Tibial nerve (tissue), 4 donors: ENCODE data around the gene BRINP3. TPM values are rescaled to one million over a fixed set of nuclear protein-coding genes. Genes with fewer than 3 reads are reported as not detected.
"Not testable (repeated sequence)": the region's sequence is repeated elsewhere in the genome, so short reads cannot be mapped to it uniquely, and the experiment has no call there.

Experiments used
- DNase-seq, 2 donors: peaks; one replicate each; pipeline ENCODE4 v3.0.0-alpha.2; 2019; ENCODE audit warnings: low spot score in 2 of 2
- H3K27ac ChIP-seq, 4 donors: fragments of 200-600 bp; sonication (generic) in 3 of 4; one replicate each; pipeline ENCODE4 v1.5.1; 2017 to 2019; ENCODE audit warnings: mild to moderate bottlenecking in 1 of 4
- H3K27me3 ChIP-seq, 2 donors: fragments of 200-600 bp; sonication (generic) in 1 of 2; one replicate each; pipeline versions ENCODE4 v1.5.1 to v1.6.0; 2017 to 2019
- H3K36me3 ChIP-seq, 3 donors: fragments of 200-600 bp; sonication (generic); one replicate each; pipeline ENCODE4 v1.5.1; 2018 to 2019
- H3K4me1 ChIP-seq, 4 donors: fragments of 200-600 bp; sonication (generic) in 3 of 4; one replicate each; pipeline ENCODE4 v1.5.1; 2017 to 2019
- H3K4me3 ChIP-seq, 4 donors: fragments of 200-600 bp; sonication (generic) in 3 of 4; one replicate each; pipeline ENCODE4 v1.5.1; 2017 to 2019; ENCODE audit warnings: mild to moderate bottlenecking in 1 of 4, moderate library complexity in 1 of 4
- H3K9me3 ChIP-seq, 4 donors: fragments of 200-600 bp; sonication (generic) in 3 of 4; one replicate each; pipeline ENCODE4 v1.5.1; 2017 to 2019
- EP300 ChIP-seq, 2 donors: sonication (generic); formaldehyde crosslinking; IDR thresholded peaks; one replicate each; pipeline ENCODE4 v1.6.1; 2017; ENCODE audit warnings: antibody characterized with exemption in 2 of 2, mild to moderate bottlenecking in 1 of 2
- POLR2A ChIP-seq, 2 donors: fragments of 450-650 bp; IDR thresholded peaks; one replicate each; pipeline ENCODE4 v1.6.1; 2017; ENCODE audit warnings: antibody characterized with exemption in 2 of 2, mild to moderate bottlenecking in 2 of 2, moderate library complexity in 2 of 2
- WGBS, 2 donors: methylation state at CpG; one replicate each; pipeline ENCODE4 v1.1.5; 2018; 5-methylcytosine and 5-hydroxymethylcytosine counted together
- total RNA-seq, 4 donors: library from RNA; depleted of rRNA; stranded (reverse); fragments of >200 nt; gene quantifications; one replicate each; pipeline ENCODE4 v1.1.0, GENCODE V29; 2016
- TF ChIP-seq, protein P1 (sequence below), 5 experiments: fragments of 200-600 bp in 3 of 5; fragments of 450-650 bp in 2 of 5; sonication (generic) in 3 of 5; IDR thresholded peaks; one replicate each; pipeline ENCODE4 v1.5.1; 2016 to 2019; ENCODE audit warnings: antibody characterized with exemption in 5 of 5, mild to moderate bottlenecking in 3 of 5, moderate library complexity in 2 of 5

The BRINP3 gene
- under 1 TPM in 2 of 4 donors, not detected in 2; 0.20 to 0.21 TPM for total RNA-seq

DNA sequence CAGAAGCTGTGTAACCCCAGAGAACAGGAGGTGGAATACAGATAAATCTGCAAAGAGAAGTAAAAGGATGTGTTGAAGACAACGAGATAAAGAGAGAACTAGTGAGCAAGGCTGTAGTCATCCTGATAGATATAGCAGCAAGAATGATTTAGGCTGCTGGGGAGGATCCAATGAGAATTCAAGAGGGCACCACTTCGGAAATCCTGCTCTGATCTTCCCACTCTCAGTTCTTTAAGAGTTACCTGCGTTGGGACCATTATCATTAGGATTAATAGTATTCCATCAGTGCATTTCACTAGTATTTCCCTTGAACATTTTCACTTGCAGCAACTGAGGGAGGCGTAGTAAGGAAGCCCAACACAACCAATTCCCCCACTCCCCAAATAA, at the start of gene BRINP3:
TSS of gene BRINP3 (minus strand) at position 103 of the 387 bp plus-strand sequence.
- no peaks in the 10 kb centered on the region for H3K9me3 ChIP-seq
- 13% methylated on average over 4 of the region's 4 CpGs for WGBS, 2 donors
- TF ChIP-seq, protein P1, sequence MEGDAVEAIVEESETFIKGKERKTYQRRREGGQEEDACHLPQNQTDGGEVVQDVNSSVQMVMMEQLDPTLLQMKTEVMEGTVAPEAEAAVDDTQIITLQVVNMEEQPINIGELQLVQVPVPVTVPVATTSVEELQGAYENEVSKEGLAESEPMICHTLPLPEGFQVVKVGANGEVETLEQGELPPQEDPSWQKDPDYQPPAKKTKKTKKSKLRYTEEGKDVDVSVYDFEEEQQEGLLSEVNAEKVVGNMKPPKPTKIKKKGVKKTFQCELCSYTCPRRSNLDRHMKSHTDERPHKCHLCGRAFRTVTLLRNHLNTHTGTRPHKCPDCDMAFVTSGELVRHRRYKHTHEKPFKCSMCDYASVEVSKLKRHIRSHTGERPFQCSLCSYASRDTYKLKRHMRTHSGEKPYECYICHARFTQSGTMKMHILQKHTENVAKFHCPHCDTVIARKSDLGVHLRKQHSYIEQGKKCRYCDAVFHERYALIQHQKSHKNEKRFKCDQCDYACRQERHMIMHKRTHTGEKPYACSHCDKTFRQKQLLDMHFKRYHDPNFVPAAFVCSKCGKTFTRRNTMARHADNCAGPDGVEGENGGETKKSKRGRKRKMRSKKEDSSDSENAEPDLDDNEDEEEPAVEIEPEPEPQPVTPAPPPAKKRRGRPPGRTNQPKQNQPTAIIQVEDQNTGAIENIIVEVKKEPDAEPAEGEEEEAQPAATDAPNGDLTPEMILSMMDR (IDR thresholded peaks at IDR 0.05): no peak
- TF ChIP-seq POLR2A (IDR thresholded peaks at IDR 0.05): no peak
- TF ChIP-seq EP300 (IDR thresholded peaks at IDR 0.05): no peak
- peaks cover 0 to 37% (median 0%) of the 10 kb centered on the region in 4 donors for H3K4me1 ChIP-seq
- no peak for DNase-seq
- peak within 1 kb of the TSS in 1 of 4 donors; percentile 30 for H3K27ac ChIP-seq
- no peaks in the 10 kb centered on the region for H3K36me3 ChIP-seq
- H3K4me3 ChIP-seq: peak within 1 kb of the TSS; percentile 16 to 49 (median 44)
- H3K27me3 ChIP-seq: peaks cover 0 to 26% of the 10 kb centered on the region in 2 donors

DNA sequence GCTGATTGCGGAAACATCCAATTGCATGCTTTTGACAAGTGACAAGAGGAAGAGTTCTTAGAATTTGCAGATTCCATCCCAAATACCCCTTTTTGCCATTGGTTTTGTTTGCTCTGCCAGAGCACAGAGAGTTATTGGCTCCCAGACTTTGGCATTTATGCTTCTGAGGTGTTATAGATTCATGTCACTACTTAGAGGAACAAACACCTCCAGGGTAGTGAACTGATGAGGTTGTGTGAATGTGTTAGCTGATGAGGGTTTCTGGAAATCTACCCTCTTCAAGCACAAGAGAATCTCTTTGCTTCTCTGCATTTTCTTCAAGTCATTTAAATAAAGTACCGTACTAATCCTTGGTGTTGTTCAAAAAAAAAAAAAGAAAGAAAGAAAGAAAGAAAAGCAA, 33.9 kb upstream of the BRINP3 start:
- H3K4me1 ChIP-seq: no peaks in the 10 kb centered on the region
- no peak for DNase-seq
- no peaks in the 10 kb centered on the region for H3K9me3 ChIP-seq
- TF ChIP-seq POLR2A (IDR thresholded peaks at IDR 0.05) (no peak), EP300 (IDR thresholded peaks at IDR 0.05) (no peak)
- TF ChIP-seq, protein P1 (IDR thresholded peaks at IDR 0.05): no peak
- no peak overlapping the region for H3K27ac ChIP-seq
- no peak overlapping the region for H3K4me3 ChIP-seq
- no peaks in the 10 kb centered on the region for H3K27me3 ChIP-seq
- H3K36me3 ChIP-seq: no peaks in the 10 kb centered on the region
- 75 to 82% methylated on average over 2 of the region's 2 CpGs for WGBS, 2 donors

DNA sequence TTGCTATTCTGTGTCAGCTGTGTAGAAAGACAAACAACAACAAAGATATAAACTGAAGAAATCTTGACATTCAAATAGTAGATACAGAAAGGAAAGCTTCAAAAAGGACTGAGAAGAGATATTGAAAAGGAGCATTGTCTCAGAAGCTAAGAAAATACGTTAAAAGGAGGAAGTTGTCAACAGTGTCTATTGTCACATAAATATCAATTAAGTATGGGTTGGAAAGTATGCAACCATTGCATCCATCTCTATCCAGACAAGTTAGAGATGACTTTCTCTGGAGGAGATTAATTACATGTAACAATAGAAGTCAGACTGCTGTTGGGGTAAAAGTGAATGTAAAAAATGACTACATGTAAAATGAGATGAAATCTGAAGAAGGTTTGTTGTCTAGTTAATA, 29.7 kb upstream of the BRINP3 start:
- Histone ChIP-seq H3K27ac (no peak overlapping the region), H3K4me3 (no peak overlapping the region), H3K36me3 (no peaks in the 10 kb centered on the region), H3K9me3 (peaks cover 0 to 6% (median 0%) of the 10 kb centered on the region in 4 donors), H3K27me3 (no peaks in the 10 kb centered on the region), H3K4me1 (no peaks in the 10 kb centered on the region)
- 19 to 26% methylated on average over 1 of the region's 1 CpG for WGBS, 2 donors
- DNase-seq: no peak
- TF ChIP-seq, protein P1 (IDR thresholded peaks at IDR 0.05): no peak
- TF ChIP-seq EP300 (IDR thresholded peaks at IDR 0.05) (no peak), POLR2A (IDR thresholded peaks at IDR 0.05) (no peak)

DNA sequence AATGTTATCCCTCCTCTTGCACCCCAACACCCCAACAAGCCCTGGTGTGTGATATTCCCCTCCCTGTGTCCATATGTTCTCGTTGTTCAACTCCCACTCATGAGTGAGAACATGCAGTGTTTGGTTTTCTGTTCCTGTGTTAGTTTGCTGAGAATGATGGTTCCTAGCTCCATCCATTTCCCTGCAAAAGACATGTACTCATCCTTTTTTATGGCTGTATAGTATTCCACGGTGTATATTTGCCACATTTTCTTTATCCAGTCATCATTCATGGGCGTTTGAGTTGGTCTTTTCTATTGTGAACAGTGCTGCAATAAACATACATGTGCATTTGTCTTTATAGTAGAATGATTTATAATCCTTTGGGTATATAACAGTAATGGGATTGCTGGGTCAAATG, 26.9 kb upstream of the BRINP3 start:
- not testable (repeated sequence) for H3K4me3 ChIP-seq, H3K9me3 ChIP-seq, H3K27ac ChIP-seq, DNase-seq, H3K36me3 ChIP-seq, H3K4me1 ChIP-seq, H3K27me3 ChIP-seq
- WGBS, 2 donors: 91 to 92% methylated on average over 3 of the region's 3 CpGs

DNA sequence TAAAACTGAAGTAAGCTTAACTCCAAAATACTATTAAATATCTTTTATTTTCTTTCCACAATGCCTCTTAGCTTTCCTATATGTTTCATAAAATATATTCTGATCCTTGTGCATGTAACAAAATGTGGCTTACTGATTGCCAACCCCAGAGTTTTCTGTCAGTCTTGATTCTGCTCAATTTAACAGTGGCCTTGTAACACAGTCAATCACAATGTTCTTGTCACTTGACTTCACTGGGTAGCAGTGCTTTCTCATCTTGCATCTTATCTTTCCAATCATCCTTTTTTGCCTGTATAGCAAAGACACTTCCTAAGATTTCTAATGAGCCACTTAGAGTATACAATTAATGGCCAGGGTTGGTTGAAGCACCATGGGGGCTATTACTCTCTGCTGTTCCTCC, 19.9 kb upstream of the BRINP3 start:
- H3K4me3 ChIP-seq: no peak overlapping the region
- H3K4me1 ChIP-seq: no peaks in the 10 kb centered on the region
- DNase-seq: no peak
- H3K36me3 ChIP-seq: no peaks in the 10 kb centered on the region
- no peaks in the 10 kb centered on the region for H3K9me3 ChIP-seq
- H3K27me3 ChIP-seq: no peaks in the 10 kb centered on the region
- H3K27ac ChIP-seq: no peak overlapping the region
- TF ChIP-seq POLR2A (IDR thresholded peaks at IDR 0.05) (no peak), EP300 (IDR thresholded peaks at IDR 0.05) (no peak)
- TF ChIP-seq, protein P1 (IDR thresholded peaks at IDR 0.05): no peak

DNA sequence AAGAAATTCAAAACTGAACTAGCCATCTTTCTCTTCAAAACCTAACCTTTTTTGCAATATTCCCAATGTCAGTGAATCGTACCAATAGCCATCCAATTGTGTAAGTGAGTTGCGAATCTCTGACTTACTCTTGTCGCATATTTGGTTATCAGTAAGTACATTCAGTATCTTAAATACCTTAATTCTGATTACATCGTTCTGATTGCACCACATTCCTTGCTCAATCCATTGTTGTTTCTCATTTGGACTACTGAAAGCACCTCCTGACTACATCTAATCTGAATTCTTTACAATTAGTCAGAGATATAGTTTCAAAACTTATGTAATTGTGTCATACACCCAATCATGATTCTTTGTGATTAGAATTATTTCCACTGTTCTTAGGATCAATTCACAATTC, 16.8 kb upstream of the BRINP3 start:
- H3K27ac ChIP-seq: no peak overlapping the region
- no peaks in the 10 kb centered on the region for H3K27me3 ChIP-seq
- H3K36me3 ChIP-seq: no peaks in the 10 kb centered on the region
- H3K9me3 ChIP-seq: no peaks in the 10 kb centered on the region
- WGBS, 2 donors: 94 to 97% methylated on average over 4 of the region's 4 CpGs
- DNase-seq: no peak
- no peak overlapping the region for H3K4me3 ChIP-seq
- TF ChIP-seq POLR2A (IDR thresholded peaks at IDR 0.05) (no peak), EP300 (IDR thresholded peaks at IDR 0.05) (no peak)
- TF ChIP-seq, protein P1 (IDR thresholded peaks at IDR 0.05): no peak
- no peaks in the 10 kb centered on the region for H3K4me1 ChIP-seq
